DMS79 (cell line): ENCODE data around the gene XPNPEP2.

Experiments used
- DNase-seq: peaks from one replicate; lab custom pipeline; 2025; lab: John Stamatoyannopoulos, UW

XPNPEP2 gene

GRCh38 chrX:129754056-129755024 lies 15.6 kb downstream of the XPNPEP2 start:
- DNase-seq: no peak

DNA sequence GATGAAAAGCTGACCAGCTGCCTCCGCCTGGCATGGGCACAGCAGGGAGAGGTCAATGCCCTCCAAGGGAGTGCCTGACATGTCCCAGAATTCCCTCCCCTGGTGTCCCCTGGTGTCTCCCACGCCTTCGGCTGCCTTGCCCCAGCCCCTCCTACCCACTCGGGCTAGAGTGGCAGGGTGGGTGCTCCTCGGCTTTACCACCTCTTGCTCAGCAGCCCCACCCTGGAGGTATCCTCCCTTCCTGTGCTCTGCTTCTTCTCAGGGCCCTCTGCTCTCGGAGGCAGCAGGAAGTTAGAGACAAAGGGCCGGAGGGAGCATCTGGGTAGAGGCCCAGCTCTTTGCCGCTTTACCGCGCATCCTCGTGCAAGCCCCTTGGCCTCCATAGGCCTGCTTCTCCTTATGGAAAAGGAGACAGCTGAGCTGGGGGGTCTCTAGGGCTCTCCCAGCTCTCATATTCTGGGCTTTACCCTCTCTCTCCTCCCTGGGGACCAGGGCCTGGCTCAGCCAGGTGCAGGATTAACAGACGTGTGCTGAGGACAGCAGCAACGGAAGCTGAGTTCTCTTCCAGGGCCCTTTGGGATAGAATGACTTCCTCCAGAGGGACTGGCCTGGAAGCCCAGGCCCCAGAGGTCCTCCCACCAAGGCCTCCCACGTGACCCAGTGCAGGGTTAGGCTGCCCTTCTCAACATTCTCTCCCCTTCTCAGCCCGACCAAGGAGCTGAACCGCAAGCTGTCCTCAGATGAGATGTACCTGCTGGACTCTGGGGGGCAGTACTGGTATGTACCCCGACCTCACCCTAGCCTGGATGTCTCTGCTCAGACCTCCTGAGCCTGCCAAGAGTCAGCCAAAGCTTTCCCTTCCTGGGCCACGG lies 17.2 kb downstream of the XPNPEP2 start:
- DNase-seq: no peak

DNA sequence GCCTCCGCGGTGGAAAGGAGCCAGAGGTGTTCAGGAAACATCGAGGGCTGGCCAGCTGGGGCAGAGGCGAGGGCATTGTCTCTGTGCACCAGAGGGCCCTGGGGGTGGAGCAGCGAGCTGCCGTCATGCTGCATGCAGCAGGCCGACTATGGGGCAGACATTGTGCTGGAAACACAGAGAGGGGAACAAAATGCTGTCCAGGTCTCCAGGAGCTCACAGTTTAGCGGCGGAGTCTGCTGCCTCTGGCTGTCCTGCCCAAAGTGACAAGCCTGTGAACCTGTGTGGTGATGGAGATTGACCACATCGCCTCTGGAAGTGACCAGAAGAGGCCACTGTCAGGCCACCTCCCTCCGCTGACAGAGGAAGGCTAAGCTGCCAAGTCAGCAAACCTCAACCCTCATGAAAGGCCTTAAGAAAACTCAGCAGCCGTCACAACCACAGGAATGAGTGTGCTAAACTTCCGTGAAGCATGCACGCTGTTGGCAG lies 20.8 kb downstream of the XPNPEP2 start:
- no peak for DNase-seq

DNA sequence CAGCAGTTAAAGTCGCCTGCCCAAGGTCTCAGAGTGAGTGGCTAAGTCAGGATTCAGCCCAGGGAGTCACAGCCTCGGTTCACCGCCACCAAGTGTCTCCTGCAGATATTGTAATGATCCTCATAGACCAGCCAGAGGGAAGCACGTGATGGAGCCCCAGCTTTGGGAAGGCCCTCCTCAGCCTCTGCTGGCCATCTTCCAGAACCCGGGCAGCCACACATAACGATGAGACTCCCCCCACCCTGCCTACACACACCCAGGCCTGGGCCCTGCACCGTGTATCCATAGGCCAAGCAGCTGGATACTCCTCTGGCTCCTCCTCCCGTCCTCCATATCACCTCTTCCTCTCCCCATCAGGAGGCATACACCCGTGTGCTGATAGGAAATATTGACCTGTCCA lies 21.4 kb downstream of the XPNPEP2 start:
- DNase-seq: no peak

- DNase-seq: no peak
Measured at GRCh38 chrX:129760981-129761380, 22.2 kb downstream of the XPNPEP2 start.

DNA sequence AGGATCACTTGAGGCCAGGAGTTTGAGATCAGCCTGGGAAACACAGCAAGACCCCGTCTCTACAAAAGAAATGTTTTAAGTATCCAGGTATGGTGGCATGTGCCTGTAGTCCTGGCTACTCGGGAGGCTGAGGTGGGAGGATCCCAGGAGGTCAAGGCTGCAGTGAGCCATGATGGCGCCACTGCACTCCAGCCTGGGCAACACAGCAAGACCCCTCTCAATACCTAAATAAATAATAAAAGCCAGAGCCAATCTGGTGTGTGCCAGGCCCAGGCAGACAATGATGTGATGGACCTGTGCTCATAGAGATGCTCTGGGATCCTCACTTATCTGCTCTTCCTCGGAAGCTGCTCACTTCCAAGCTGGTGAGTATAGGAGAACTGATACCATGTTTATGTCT lies 22.8 kb downstream of the XPNPEP2 start:
- no peak for DNase-seq

DNA sequence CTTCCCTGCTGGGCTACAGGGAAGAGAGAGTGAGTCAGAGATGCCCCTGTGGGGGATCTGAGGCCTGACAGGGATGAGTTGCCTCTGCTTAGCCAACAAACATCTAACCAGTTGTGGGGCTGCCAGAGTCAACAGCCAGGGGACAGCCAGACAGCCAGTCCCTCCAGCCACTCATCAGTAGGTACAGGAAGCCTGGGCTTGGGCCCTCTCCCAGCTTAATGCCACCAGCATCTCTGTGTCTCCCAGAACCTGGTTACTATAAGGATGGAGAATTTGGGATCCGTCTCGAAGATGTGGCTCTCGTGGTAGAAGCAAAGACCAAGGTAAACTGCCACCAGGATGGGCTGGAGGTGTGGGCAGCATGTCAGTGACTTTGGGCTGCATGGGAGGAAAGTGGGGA lies 23.7 kb downstream of the XPNPEP2 start:
- DNase-seq: no peak

DNA sequence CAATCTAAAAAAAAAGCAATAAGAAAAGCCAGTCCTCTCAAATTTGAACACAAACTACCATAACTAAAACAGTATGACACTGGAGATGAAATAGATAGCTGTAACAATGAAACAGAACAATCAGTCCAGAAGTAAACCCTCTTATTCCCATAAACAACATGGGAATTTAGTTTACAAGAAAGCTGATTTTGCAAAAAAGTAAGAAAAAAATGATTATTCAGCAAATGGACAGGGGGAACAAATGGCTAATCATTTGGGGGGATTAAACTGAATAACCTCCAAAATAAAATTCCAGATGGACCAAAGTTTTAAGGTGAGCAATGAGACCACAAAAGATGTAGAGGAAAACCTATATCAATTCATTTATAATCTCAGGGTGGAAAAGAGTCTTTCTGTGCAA lies 24.9 kb downstream of the XPNPEP2 start:
- no peak for DNase-seq

- no peak for DNase-seq
Measured at GRCh38 chrX:129768186-129768585, 29.4 kb downstream of the XPNPEP2 start.

DNA sequence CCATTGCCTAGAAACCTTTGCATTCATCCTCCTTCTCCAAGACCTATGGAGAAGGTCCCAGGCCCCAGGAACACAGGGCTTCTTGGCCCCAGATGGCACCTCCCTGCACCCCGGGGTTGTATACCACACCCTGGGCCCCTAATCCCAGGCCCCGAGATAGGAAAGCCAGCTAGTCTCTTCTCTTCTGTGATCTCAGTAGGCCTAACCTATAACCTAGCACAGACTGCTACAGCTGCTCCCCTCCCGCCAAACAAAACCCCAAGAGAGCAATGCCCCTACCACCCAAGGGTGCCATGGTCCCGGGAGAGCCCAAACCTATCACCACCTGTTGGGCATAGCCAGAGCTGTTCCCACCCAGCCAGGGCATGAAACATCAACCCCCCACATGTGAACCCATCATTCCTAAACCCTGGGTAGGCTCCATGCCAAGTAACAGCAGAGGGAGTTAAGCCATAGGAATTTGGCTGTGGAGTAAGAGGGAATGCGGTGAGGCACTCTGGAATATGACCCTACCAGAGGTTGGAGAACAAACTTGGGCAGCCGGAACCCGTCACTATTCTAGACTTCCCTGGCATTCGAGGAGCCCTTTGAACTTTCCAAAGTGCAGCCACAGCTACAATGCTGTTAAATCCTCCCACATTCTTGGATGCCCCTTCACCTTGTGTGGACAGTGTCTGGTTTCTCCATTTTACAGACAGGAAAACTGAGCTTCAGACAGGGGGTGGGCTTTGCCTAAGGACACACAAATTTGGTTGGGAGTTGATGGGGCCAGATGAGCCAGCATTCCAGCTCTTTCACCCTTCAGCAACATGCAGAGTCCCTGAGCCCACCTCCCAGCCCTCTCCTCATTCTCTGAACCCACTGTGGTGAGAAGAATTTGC lies 30.0 kb downstream of the XPNPEP2 start:
- no peak for DNase-seq

DNA sequence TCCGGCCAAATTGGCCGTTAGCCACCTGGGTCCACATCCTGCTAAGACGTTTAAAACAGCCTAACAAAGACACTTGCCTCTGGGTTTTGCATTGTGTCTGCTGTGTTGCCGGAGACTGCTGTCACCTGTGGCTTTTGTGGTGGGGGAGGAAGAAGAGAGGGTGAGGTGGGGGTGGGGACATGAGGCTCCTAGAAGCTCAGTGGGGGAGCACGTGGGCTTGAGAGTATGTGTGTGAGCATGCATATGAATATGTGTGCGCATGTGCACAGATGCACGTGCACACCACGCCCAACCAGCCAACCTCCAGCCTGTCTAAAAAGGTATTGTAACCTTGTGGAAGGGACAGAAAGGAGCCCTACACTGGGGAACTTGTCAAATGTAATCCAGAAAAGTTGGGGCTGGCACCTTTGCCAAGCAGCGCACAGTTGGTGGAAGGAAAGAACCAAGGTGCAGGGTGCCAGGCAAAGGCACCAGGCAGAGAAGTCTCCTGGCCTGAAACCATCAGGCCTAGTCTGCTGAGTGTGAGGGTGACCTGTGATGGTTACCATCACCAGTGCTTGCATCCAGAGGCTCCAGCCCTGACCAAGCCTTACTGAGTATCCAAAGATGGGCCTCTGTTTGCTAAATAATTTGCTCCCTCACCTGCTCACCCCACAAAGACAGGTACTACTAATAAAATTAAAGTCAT lies 30.8 kb downstream of the XPNPEP2 start:
- DNase-seq: no peak

DNA sequence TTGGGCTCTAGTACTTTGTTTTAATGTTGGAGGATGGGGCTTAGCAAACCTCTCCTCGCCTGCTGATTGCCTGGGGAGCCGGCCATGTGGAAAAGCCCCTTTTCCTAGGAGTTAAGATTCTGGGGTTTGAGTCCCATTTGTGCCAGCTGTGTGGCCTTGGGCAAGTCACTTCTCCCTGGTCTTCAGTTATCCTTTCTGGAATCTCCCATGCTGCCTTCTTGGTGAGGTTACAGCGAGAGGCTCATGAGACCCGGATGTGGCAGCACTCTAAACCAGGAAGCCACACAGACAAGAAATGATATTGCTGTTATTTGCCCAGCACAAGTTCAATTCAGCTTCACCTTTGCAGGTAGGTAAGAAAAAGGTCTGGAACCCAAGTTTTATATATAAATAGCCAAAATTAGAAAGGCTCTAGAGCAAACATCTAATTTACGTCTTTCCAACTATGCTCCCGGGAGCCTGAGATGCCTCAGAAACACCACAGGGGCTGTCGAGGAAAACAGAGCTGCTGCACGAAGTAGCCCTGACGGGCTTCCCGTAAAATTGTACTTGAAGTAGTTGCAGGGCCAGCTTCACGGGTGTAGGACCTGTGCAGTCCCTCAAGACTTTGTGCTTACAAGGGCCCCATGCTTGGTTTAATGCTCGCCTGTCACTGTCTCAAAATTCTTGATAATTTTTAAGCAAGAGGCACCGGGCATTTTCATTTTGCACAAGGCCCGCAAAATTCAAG lies 32.7 kb downstream of the XPNPEP2 start:
- DNase-seq: no peak

GRCh38 chrX:129772796-129773431 lies 34.1 kb downstream of the XPNPEP2 start:
- no peak for DNase-seq

DNA sequence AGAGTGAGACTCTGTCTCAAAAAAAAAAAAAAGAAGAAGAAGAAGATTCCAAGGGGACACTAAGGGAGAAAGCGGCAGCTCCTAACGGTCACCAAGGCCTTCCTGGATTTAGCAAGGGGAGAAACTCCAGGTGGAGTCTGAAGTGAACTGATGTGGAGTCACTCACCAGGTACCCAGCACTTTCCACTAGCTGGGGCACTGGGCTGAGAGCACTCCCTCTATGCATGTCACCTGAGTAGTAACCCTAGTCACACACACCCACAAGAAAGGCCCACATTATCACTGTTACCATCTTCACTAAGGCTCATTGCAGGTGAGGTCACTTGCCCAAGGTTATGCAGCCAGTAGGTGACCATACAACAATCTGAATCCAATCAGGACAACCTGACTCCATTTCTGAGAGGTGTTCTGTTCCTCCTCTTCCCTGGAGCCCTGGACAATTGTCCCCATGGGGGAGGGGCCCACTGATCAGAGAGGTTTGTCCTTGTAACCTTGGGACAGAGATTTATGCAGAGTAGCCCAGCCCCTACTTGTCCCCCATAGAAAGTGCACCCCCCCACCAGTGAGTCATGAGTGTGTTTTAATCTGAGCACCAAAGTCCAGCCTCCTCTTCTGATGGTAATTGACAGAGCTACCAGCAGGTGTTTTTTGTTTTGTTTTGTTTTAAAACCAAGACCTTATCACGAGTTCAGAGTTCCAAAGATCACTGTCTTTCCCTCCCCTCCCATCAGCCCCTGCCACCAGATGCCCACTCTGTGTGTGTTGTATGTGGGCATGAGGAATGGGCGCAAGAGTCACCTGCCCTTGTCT lies 35.1 kb downstream of the XPNPEP2 start:
- DNase-seq: no peak

DNA sequence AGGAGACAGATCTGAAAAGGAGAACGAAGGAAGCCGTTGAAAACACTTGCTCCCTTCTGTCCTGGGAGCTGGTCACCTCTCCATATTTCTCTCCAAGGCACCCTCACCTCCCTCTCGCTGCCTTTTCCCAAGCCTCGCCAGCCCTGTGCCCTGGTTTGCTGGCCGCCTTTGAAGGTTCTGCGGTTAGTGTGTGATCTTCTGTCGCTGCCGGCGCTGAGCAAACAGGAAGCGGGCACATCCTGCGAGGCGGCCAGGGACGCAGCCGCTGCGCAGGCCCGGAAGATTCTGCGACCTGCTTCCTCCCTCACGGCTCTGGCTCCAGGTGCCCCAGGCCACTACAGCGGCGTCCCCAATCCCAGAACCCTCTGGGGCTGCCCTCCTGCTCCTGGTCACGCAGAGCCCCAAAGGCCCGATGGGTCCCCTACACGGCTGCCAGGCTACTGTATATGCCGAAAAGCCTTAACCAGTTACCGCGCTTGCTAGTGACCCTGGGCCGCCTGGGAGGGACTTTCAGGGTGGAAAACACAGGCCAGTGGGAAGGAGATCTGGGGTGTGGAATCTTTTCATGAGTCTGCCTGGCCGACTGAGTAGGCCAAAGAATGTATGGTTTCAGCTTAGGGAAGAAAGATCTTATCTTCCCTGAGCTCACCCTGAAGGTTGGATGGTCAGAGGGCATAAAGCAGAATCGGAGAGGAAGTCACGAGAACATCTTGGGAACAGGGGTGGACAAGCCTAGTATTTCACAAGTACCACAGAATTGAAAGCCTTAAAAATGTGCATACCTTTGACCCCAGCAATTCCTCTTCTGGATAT lies 38.6 kb downstream of the XPNPEP2 start:
- DNase-seq: no peak

DNA sequence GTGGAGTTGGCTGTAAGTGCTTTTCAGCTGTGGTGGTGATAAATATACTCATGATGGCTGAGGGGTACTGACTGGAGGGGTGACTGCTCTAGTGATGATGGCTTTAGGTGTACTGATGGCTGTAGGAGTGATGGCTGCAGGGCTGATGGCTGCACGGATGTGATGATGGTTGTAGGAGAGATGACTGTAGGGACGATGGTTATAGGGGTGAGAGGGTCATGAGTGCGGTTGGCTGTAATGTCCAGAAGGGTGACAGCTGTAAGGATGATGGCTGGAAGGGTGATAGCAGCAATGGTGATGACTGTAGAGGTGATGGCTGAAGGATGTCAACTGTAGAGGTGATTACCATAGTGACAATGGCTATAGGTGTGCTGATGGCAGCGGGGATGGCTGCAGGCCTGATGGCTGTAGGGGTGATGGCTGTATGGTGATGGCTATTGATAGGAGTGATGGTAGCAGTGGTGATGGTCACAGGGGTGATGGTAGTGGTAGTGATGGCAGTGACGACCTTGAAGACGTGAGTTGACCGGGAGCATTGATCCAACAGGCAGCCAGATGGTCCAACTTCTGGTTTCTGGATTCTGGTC lies 40.4 kb downstream of the XPNPEP2 start:
- DNase-seq: no peak

GRCh38 chrX:129779747-129780146 lies 41.0 kb downstream of the XPNPEP2 start, which contains the start of gene SASH3:
SASH3 (plus strand) TSS chrX:129779949; CDS start chrX:129780098, 149 bp downstream.
- no peak for DNase-seq
